CD4-positive, alpha-beta T cell treated with Interleukin-15 for 4 hours (primary cell): ENCODE data around the gene FUT9.

Experiments used
- DNase-seq: peaks from one replicate; pipeline ENCODE4 v3.0.0-alpha.2; 2020; ENCODE audit warnings: low spot score

Gene FUT9

DNA sequence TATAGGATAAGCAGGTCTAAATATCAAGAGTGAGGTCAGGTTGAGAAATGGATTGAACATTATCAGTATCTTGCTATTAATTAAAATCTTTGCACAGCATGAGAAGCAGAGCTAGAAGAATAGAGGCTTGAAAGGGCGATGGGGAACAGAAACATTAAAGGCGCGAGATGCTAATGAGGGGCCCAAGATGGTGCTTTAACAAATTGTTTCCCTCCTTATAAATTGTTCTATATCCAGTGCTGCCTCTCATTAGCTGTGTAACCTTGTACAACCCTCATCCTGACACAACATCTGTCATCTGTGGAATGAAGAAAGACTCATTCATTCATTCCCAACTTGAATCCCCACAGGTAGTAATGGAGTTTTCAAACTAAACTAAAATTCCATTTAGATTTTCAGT lies 57.8 kb downstream of the FUT9 start:
- DNase-seq = no peak

DNA sequence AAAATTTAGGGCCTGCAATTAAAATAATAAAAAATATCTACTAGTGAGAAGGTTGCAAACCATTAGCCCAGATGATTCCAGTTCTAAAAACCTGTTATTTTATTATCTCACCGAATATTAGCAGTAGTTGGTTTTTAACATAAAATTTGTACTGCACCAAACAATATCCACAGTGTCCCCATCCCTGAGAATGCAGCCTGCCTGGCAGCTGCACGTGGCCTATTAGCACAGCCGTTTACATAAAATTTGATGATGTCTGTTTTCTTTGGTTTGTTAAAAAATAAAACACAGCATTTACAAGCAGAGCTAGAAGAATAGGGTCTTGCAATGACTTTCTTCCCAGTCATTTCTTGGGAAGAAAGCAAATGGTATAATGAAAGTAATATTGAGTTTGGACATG lies 58.2 kb downstream of the FUT9 start:
- DNase-seq = no peak

DNA sequence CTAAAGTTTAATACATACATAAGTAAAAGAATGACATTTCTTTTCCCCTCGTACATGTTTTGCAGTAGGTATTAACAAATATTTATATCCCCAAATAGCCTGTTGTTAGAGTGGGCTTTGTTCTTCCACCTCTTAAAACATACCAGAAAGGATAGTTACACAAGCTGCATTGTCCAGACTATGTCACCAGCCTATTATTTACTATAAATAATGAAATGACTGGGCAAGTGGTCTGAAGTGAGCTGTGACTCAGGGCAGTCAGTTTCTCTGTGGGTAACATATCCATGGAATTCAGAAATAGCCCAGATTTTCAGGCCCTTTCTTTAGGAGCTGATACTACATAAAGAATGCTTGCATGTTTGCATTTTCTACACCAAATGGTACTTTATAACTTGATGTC lies 60.1 kb downstream of the FUT9 start:
- DNase-seq = no peak

DNA sequence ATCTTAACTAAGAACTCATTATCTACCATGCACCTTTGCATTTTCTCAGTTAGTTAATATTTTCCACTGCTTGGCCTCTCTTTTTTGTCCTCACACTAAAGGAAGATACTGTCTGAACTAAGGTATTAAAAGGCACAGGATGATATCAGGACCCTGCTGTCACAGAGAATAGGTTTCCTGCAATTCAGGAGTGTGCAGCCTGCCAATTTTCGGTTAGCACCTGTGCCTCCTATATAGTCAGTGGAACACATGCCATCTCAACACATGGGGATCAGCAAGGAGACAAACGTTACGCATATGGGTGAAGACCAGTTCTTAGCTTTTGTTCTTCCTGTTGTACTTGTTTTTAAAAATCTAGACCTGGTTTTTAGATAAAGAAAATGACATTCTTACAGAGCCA lies 71.0 kb downstream of the FUT9 start:
- DNase-seq = no peak

DNA sequence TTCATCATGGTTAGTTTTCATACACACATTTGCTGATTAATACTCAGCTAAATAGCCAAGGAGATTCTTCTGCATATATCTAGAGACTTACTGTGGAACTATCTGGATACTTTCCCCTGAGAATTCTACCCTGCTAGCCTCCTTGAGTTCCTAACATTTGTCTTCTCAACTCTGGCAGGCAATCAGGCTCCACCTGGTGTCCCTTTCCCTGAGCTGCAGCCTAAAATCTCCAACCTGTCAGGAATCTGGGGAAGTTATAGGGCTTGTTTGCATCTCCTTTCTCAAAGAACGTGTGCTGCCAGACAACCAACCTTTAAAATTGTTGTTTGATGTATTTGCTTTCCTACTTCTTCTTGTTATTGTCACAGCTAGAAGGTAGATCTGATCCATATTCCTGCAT lies 73.4 kb downstream of the FUT9 start:
- DNase-seq = no peak

DNA sequence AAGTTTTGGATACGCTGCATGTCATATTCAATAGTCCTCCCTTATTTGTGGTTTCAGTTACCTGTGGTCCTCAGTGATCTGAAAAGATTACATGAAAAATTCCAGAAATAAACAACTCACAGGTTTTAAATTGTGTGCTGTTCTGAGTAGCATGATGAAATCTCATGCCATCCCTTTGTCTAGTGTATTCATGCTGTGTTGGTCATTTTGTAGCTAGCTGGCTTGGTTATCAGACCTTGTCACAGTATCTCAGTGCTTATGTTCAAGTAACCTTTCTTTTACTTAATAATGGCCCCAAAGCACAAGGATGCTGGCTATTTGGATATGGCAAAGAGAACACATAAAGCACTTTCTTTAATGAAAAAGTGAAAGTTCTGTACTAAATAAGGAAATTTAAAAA lies 78.3 kb downstream of the FUT9 start:
- no peak for DNase-seq

DNA sequence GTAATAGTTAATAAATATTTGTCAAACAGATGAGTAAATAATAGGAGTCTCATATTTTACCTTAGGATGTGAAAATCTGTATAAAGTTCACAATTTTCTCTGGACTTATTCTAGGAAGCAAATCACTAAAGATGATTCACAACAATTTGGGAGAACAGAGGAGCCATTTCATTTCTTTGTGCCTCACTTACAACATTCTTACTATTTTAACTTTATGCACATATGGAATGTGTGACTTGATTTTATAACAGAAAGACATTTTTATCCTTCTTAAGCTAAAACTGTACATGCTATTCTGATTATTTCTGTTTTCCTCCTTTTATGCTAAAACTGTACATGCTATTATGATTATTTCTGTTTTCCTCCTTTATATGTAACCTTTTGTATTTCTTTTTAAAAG lies 83.3 kb downstream of the FUT9 start:
- no peak for DNase-seq

DNA sequence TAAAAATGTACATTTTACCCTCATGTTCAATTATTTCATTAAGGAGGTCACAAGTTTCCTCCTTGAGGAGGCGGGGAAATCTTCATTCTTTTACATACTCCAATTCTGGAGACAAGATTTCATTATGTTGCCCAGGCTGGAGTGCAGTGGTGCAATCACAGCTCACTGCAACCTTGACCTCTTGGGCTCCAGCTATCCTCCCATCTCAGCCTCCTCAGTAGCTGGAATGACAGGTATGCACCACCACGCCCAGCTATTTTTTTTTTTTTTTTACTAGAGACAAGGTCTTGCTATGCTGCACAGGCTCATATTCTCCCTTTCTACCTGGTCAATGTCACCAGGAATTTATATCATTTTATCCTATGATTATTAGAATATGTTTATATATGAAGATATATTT lies 85.8 kb downstream of the FUT9 start:
- no peak for DNase-seq

DNA sequence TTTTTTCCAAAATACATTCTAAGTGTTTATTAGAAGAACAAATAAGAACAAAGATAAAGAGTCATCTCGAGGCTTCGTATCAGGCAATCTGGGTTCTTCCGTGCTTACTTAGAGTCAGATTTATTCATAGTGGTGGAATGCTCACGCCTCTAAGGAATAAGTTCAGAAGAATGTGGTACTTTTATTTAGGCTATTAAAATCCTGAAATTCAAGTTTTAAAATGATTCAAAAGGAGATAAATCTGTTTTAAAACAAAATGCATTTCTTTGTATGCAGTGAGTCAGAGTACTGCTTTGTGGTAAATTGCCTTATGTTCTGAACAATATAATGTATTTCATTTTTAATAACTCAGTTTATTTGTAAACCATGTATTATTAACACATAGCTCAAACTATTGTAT lies 89.1 kb downstream of the FUT9 start:
- no peak for DNase-seq

DNA sequence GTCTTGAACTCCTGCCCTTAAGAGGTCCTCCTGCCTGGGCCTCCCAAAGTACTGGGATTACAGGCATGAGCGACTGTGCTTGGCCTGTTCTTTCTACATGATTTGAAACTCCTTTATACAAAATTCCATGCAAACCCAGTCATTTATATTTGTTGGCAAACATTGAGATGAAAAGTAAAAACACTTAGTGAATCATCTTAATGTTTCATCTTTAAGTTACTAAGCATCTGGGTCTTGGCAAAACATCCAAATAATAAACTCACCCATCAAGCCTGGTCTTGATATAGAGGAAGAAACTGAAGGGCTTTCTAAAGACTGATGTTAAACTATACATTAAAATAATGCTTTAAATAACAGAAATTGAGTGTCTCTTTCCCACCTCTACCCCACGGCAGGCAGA lies 95.1 kb downstream of the FUT9 start:
- no peak for DNase-seq

DNA sequence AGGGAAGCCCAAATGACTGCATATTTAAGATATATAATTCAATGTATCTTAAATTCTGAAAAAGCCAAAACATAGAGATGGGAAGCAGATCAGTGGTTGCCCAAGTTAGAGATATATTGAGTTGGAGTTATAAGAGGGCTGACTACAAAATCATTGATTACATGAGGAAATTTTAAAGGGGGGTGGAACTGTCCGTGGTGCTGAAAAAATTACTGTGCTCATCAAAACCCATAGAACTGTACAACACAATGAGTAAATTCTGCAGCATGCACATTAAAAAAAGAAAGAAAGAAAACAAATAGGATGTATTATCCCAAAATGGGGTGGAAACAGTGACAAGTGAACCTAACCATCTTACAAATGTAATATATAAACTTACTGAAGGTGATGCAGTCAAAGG lies 100.9 kb downstream of the FUT9 start:
- no peak for DNase-seq

DNA sequence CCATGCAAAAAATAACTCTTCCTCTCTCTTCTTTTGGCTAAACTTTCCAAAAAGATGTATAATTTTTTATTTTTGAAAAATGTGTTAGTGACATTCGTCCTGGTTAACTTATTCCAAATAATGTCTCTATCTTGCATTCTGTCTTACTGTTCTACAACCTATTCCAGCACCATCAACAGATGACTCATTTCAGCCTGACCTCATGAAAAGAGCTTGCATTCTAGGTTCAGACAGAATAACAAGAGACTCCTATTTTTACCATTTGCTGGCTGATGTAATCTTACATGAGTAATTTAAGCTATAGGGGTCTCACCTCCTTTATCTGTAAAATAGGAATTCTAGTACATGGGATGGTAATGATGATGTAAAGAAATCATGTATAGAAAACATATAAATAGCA lies 109.0 kb downstream of the FUT9 start:
- no peak for DNase-seq

DNA sequence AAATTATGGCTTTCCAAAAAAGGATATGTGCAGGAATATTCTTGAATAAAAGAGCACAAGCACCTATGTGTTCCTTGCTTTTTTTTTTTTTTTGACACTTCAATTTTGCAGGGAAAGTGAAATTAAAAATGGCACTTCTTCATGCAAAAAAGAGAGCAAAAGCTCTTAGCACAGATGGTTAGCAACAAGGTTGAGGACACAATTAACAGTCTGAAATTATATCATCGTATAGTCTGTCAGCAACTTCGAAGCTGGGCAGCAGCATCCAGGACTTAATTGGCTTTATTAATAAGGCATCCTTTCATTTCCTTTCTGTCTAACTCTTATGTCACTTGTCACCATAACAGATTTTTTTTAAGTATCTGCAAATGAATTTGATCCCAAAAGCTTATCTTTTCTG lies 122.6 kb downstream of the FUT9 start:
- DNase-seq = no peak

DNA sequence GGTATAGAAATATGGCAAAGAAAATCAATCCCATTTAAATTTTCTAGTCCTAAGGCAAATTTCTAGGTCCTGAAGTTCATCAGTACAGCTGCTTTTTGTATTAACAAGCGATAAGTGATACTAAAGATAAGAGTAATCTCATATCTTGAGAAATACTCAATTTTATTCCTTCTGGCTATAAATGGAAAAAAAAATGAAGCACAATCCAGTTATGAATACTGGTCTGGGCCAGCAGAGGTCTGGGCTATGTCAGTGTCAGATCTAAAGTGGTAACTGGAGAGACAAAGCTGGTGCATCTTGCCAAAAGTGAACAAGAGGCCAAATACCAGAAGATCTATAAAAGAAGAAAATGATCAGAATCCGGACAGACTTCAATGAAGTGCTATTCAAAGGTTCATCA lies 126.4 kb downstream of the FUT9 start:
- no peak for DNase-seq

DNA sequence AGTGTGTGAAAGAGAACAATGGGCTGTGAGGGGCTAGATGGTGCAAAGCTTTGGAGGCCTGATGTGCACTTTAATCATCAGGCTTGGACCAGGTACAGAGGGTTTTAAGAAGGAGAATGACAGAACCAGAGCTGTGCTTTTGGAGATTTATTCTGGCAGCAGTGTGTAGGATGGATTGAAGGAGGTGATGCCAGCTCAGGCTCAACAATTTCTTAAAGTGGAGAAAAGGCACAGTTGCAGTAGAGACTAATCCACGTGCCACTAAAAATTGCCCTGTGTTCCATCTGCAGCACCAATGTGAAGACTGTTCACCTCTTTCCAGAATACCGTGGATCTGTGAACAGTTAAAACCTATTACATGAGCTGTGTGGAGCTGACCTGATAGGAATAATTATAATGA lies 134.7 kb downstream of the FUT9 start:
- DNase-seq = no peak

DNA sequence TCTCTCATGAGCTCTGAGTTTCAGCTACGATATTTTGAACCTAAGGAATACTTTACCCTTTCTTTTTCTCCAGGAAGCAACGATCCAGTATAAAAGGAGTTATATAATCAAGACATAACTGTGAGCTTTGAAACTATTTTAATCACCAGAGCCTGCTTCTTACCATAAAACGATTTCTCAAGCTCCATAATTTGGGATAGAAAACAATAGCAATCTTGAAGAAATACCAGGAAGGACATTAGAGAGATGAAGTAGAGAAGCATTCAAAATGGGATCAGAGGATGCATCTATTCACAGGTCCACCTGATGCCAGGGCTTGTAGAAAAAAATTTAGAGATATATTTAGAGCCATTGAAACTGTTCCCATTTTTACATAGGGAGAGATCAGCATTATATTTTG lies 135.9 kb downstream of the FUT9 start:
- DNase-seq = no peak

DNA sequence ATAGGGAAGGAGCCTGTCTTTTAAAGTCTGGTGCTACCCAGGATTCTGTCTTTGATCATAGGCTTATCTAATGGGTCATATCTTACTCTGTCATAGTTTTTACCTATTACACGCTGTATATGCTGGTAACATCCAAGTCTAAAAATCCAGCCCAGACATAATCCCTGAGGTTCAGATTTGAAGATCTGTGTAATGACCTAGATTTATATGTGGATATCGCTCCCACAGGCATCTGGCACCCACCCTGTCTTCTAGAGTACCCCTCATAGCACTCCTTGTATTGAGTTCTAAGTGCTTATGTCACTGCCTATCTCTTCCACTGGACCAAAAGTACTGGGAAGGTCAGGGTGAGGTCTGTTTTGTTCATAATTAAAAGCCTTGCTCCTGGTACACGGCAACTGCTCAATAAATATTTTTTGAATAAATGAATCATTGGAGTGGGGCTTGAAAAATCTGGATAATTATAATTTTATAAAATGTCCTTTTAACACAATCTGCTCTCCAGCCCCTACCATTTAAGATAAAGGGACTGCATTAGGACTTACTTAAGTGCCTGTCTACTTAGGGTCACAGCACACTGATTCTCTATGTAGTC lies 136.4 kb downstream of the FUT9 start:
- DNase-seq = no peak

DNA sequence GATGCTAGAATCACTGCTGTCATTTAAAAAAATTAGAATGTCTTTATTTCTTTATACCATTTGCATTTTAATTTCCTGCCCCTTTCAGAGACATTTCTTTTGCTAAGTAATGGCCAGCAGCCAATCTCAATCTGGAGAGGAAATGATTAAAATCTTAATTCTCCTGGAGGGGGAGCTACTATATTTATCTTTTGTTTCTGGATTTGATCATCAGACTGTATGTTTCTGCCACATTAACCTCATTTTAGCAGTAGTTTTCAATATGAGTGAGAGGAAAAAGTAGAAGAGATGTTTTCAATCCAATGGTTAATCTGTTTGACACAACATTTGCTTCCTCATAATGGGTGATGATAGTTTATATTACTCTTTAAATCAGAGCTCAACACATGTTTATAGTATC lies 138.0 kb downstream of the FUT9 start:
- DNase-seq = no peak

DNA sequence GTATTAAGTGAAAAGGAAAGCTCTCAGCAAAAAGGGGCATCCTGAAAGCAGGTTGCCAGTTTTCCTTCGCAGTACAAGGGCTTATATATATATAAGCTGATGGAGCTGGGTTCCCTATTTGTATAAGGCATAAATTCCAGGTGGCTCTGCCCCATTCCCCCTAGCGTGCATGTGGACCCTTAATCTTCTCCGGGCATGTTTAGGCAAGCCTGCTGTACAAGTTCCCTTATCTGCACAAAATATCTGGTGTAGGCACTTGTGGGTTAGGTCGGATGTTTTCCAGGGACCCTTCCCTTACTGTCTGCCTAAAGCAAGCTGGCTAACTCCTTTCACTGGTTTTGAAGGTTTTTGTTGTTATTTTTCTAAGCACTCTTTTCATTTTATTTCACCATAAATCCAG lies 140.7 kb downstream of the FUT9 start:
- DNase-seq = no peak

DNA sequence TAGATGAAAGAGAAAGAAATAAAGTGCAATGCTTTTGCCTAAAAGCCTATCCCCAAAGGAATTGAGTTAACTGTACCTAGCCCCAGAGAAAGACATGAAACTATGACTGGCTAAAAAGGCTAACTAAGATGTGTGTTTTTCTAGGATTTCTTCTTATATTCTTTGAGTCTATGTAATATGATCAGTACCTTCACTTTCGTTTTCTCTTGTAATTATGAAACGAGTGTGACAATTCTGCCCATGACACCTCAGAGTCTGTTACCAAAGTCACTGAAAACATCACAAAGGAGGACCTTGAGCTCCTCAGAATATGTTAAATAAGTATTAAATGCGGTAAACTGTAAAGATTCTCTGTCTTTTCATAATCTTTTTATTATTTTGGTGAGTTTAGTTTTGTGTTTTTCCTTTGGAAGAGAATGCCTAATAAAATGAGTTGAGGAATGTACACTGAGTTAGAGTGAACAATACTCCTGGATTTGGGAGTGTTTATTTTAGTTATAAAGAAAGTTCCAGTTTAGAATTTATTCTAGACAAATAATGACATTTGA lies 141.3 kb downstream of the FUT9 start:
- no peak for DNase-seq

DNA sequence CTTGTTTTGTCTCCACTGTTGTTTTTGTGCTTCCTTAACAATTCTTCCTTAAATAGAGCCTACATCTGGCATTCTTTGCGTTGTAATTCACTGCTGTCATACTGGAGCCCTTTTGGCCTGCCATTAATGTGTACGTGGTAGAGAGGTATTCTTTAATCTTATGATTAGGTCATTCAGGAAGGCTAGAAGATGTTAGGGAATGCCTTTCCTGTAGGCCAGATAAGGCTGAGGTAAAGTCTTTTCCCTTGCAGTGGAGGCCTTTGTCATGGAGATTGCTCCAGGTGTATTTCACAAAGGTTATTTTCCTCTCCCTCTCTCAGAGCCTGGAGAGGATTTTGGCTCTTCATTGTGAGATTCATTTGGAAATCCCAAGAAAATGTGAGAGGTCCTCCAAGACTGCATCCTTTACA lies 146.9 kb downstream of the FUT9 start:
- no peak for DNase-seq

DNA sequence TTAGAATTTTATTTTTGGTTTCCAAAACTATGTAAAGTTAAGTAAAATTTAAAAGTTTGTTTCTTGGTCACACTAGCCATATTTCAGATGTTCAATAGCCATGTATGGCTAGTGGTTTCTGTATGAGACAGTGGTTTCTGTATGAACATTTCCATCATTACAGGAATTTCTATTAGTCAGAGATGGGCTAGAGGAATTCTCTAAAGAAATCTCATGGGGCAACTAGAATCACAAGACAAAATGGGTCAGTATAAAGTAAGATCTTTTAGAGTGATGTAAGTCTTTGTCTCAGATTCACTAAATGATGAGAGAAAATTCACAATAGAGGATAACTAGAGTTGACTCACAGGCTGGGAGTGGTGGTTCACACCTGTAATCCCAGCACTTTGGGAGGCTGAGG lies 149.0 kb downstream of the FUT9 start:
- DNase-seq = no peak

DNA sequence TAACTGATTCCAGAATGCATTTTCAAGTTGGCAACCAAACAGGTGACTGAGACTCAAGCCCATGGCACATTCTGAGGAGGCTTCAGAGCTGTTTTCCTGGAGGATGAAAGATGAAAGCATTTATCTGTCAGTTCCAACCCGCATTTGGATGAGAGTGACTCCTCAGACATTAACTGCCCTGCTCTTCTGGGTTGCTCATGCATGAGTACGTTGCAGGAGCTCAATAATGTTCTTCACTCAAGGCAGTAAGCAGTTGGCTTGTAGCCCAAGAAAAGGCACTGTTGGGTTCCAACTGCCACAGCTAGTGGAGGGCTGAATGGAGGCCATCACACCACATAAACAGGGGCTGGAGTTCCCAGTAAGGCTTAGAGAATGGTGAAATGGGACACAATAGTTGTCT lies 155.3 kb downstream of the FUT9 start:
- DNase-seq = no peak

DNA sequence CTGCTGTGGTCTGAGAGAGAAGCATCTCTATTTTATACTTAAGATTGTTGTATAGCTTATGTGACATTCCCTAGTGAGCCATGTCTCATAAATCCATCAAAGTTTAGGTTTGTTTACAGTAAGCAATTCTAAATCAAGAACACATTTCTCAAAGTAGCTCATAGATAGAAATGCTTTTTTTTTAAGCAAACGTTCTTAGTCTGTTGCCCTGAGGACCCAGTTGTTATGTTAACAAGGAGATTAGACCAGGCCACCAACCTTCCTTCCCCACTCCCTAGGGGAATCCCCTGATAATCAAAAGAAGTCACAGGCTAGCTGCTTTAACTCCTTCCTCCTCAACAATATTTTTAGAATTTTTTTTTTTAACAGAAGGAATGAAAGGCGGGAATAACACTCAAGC lies 169.0 kb downstream of the FUT9 start:
- DNase-seq = no peak

DNA sequence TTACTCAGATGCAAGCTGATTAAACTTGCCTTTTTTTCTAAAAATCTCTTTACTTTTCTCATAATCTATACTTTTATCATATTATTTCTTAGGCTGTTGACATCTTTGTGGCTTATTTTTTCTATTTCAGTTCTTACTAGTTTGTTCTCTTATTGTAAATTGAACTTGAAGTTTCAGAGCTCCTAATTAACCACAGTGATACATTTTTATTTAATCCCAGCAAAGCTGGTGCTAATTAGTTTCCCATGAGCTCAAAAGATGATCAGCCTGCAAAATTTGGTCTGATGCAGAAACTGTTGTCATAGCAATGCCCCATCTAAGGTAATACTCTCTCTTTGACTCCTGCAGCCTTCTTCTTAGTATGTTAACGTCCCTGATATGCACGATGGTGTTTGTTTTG lies 170.3 kb downstream of the FUT9 start:
- DNase-seq = no peak
